Measurements from ENCODE around the gene RASL12.

RASL12 gene

GRCh38 chr15:65042776-65043327 is 24.9 kb downstream of the RASL12 start:
- no peak overlapping the region for H3K27ac ChIP-seq (ENCODE audit: low read length)
- H3K9ac ChIP-seq (ENCODE audit: low read length): no peak overlapping the region
- H3K4me3 ChIP-seq (ENCODE audit: low read length): no peak overlapping the region
- H3K36me3 ChIP-seq (ENCODE audit: control insufficient read depth, low read depth, low read length): no peaks in the 10 kb centered on the region
- no peaks in the 10 kb centered on the region for H3K4me1 ChIP-seq (ENCODE audit: control insufficient read depth, low read depth, low read length)
- no peaks in the 10 kb centered on the region for H3K27me3 ChIP-seq (ENCODE audit: control insufficient read depth, insufficient read depth, low read length)
- no peaks in the 10 kb centered on the region for H3K9me3 ChIP-seq (ENCODE audit: control insufficient read depth, low read depth, low read length)

GRCh38 chr15:65041787-65042186 is 26.0 kb downstream of the RASL12 start:
- H3K4me3 ChIP-seq (ENCODE audit: low read length): no peak overlapping the region

DNA sequence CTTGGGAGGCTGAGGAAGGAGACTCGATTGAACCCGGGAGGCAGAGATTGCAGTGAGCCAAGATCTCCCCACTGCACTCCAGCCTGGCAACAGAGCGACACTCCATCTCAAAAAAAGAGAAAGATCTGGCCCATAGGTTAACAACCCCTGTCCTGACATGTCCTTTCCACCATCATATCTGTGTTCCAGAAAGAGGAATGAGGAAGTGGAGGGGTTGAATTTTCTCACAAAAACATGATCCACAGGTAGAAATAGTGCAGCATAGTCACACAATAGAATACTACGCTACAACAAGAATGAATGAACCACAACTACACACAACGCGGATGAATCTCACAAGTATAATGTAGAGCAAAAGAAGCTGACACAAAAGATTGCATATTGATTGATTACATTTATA is 27.3 kb downstream of the RASL12 start:
- Histone ChIP-seq H3K4me3 (ENCODE audit: low read length) (no peak overlapping the region), H3K9me3 (ENCODE audit: control insufficient read depth, low read depth, low read length) (no peaks in the 10 kb centered on the region), H3K27me3 (ENCODE audit: control insufficient read depth, insufficient read depth, low read length) (no peaks in the 10 kb centered on the region), H3K36me3 (ENCODE audit: control insufficient read depth, low read depth, low read length) (no peaks in the 10 kb centered on the region), H3K4me1 (ENCODE audit: control insufficient read depth, low read depth, low read length) (no peaks in the 10 kb centered on the region), H3K27ac (ENCODE audit: low read length) (no peak overlapping the region), H3K9ac (ENCODE audit: low read length) (no peak overlapping the region)

More at GRCh38 chr15:65041787-65042186, 26.0 kb downstream of the RASL12 start:
- no peaks in the 10 kb centered on the region for H3K4me1 ChIP-seq (ENCODE audit: control insufficient read depth, low read depth, low read length)
- no peaks in the 10 kb centered on the region for H3K27me3 ChIP-seq (ENCODE audit: control insufficient read depth, insufficient read depth, low read length)
- H3K36me3 ChIP-seq (ENCODE audit: control insufficient read depth, low read depth, low read length): no peaks in the 10 kb centered on the region
- no peak overlapping the region for H3K9ac ChIP-seq (ENCODE audit: low read length)
- H3K27ac ChIP-seq (ENCODE audit: low read length): no peak overlapping the region
- no peaks in the 10 kb centered on the region for H3K9me3 ChIP-seq (ENCODE audit: control insufficient read depth, low read depth, low read length)

DNA sequence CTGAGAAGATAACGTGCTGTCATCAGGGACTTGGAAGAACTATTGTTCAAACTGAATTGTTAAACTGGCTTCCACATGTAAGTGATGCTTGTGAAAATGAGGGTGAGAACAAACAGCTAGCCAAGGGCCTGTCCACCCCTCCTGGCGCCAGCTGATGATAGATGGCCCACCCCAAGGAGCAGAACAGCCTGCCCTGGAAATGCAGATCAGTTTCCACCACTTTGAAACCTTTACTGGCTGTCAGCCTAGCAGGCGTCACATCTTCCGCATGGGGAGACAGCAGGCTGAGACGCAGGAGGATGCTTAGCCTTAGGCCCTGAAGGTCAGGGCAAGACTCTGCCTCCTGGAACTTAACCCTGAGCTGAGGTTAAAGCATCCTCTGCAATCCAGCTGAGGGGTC is 29.0 kb downstream of the RASL12 start:
- no peak overlapping the region for H3K4me3 ChIP-seq (ENCODE audit: low read length)
- H3K36me3 ChIP-seq (ENCODE audit: control insufficient read depth, low read depth, low read length): no peaks in the 10 kb centered on the region
- H3K4me1 ChIP-seq (ENCODE audit: control insufficient read depth, low read depth, low read length): no peaks in the 10 kb centered on the region
- no peak overlapping the region for H3K9ac ChIP-seq (ENCODE audit: low read length)
- no peaks in the 10 kb centered on the region for H3K27me3 ChIP-seq (ENCODE audit: control insufficient read depth, insufficient read depth, low read length)
- no peak overlapping the region for H3K27ac ChIP-seq (ENCODE audit: low read length)
- no peaks in the 10 kb centered on the region for H3K9me3 ChIP-seq (ENCODE audit: control insufficient read depth, low read depth, low read length)

GRCh38 chr15:65038428-65038827 is 29.4 kb downstream of the RASL12 start:
- no peaks in the 10 kb centered on the region for H3K27me3 ChIP-seq (ENCODE audit: control insufficient read depth, insufficient read depth, low read length)
- H3K9me3 ChIP-seq (ENCODE audit: control insufficient read depth, low read depth, low read length): no peaks in the 10 kb centered on the region
- H3K36me3 ChIP-seq (ENCODE audit: control insufficient read depth, low read depth, low read length): no peaks in the 10 kb centered on the region
- no peaks in the 10 kb centered on the region for H3K4me1 ChIP-seq (ENCODE audit: control insufficient read depth, low read depth, low read length)
- no peak overlapping the region for H3K27ac ChIP-seq (ENCODE audit: low read length)
- no peak overlapping the region for H3K4me3 ChIP-seq (ENCODE audit: low read length)
- H3K9ac ChIP-seq (ENCODE audit: low read length): no peak overlapping the region

- no peak overlapping the region for H3K4me3 ChIP-seq (ENCODE audit: low read length)
- no peak overlapping the region for H3K27ac ChIP-seq (ENCODE audit: low read length)
- no peak overlapping the region for H3K9ac ChIP-seq (ENCODE audit: low read length)
- no peaks in the 10 kb centered on the region for H3K27me3 ChIP-seq (ENCODE audit: control insufficient read depth, insufficient read depth, low read length)
- H3K9me3 ChIP-seq (ENCODE audit: control insufficient read depth, low read depth, low read length): no peaks in the 10 kb centered on the region
- no peaks in the 10 kb centered on the region for H3K4me1 ChIP-seq (ENCODE audit: control insufficient read depth, low read depth, low read length)
- no peaks in the 10 kb centered on the region for H3K36me3 ChIP-seq (ENCODE audit: control insufficient read depth, low read depth, low read length)
These were observed 30.5 kb downstream of the RASL12 start for GRCh38 chr15:65037309-65037708.

- Histone ChIP-seq H3K36me3 (ENCODE audit: control insufficient read depth, low read depth, low read length) (no peaks in the 10 kb centered on the region), H3K9ac (ENCODE audit: low read length) (no peak overlapping the region), H3K4me1 (ENCODE audit: control insufficient read depth, low read depth, low read length) (no peaks in the 10 kb centered on the region)
These were observed 33.1 kb downstream of the RASL12 start for GRCh38 chr15:65034719-65035118.

GRCh38 chr15:65033659-65034269 is 34.0 kb downstream of the RASL12 start:
- H3K4me3 ChIP-seq (ENCODE audit: low read length): no peak overlapping the region
- H3K9me3 ChIP-seq (ENCODE audit: control insufficient read depth, low read depth, low read length): no peaks in the 10 kb centered on the region
- H3K9ac ChIP-seq (ENCODE audit: low read length): no peak overlapping the region
- no peaks in the 10 kb centered on the region for H3K36me3 ChIP-seq (ENCODE audit: control insufficient read depth, low read depth, low read length)
- no peaks in the 10 kb centered on the region for H3K4me1 ChIP-seq (ENCODE audit: control insufficient read depth, low read depth, low read length)
- no peaks in the 10 kb centered on the region for H3K27me3 ChIP-seq (ENCODE audit: control insufficient read depth, insufficient read depth, low read length)
- no peak overlapping the region for H3K27ac ChIP-seq (ENCODE audit: low read length)

More at GRCh38 chr15:65034719-65035118, 33.1 kb downstream of the RASL12 start:
- no peaks in the 10 kb centered on the region for H3K9me3 ChIP-seq (ENCODE audit: control insufficient read depth, low read depth, low read length)
- no peak overlapping the region for H3K4me3 ChIP-seq (ENCODE audit: low read length)
- no peak overlapping the region for H3K27ac ChIP-seq (ENCODE audit: low read length)
- no peaks in the 10 kb centered on the region for H3K27me3 ChIP-seq (ENCODE audit: control insufficient read depth, insufficient read depth, low read length)

- Histone ChIP-seq H3K36me3 (ENCODE audit: control insufficient read depth, low read depth, low read length) (no peaks in the 10 kb centered on the region), H3K4me1 (ENCODE audit: control insufficient read depth, low read depth, low read length) (peaks cover 5% of the 10 kb centered on the region), H3K9ac (ENCODE audit: low read length) (no peak overlapping the region), H3K9me3 (ENCODE audit: control insufficient read depth, low read depth, low read length) (no peaks in the 10 kb centered on the region), H3K27me3 (ENCODE audit: control insufficient read depth, insufficient read depth, low read length) (no peaks in the 10 kb centered on the region), H3K4me3 (ENCODE audit: low read length) (no peak overlapping the region), H3K27ac (ENCODE audit: low read length) (no peak overlapping the region)
These were observed 34.8 kb downstream of the RASL12 start for GRCh38 chr15:65032801-65033537.

- Histone ChIP-seq H3K27me3 (ENCODE audit: control insufficient read depth, insufficient read depth, low read length) (no peaks in the 10 kb centered on the region), H3K4me1 (ENCODE audit: control insufficient read depth, low read depth, low read length) (peaks cover 5% of the 10 kb centered on the region), H3K27ac (ENCODE audit: low read length) (no peak overlapping the region), H3K4me3 (ENCODE audit: low read length) (peak overlapping the region; percentile 91), H3K9ac (ENCODE audit: low read length) (no peak overlapping the region), H3K36me3 (ENCODE audit: control insufficient read depth, low read depth, low read length) (peaks cover 11% of the 10 kb centered on the region), H3K9me3 (ENCODE audit: control insufficient read depth, low read depth, low read length) (no peaks in the 10 kb centered on the region)
These were observed 38.0 kb downstream of the RASL12 start for GRCh38 chr15:65029736-65030208.

GRCh38 chr15:65028921-65029735 is 38.7 kb downstream of the RASL12 start, which contains the start of gene MTFMT:
Gene MTFMT (minus strand): TSS chr15:65029639. CDS start chr15:65029613, 26 bp downstream.
- Histone ChIP-seq H3K27ac (ENCODE audit: low read length) (no peak within 1 kb of the TSS), H3K27me3 (ENCODE audit: control insufficient read depth, insufficient read depth, low read length) (no peaks in the 10 kb centered on the region), H3K9me3 (ENCODE audit: control insufficient read depth, low read depth, low read length) (no peaks in the 10 kb centered on the region), H3K4me1 (ENCODE audit: control insufficient read depth, low read depth, low read length) (peaks cover 5% of the 10 kb centered on the region), H3K4me3 (ENCODE audit: low read length) (peak within 1 kb of the TSS; percentile 91), H3K36me3 (ENCODE audit: control insufficient read depth, low read depth, low read length) (peaks cover 11% of the 10 kb centered on the region), H3K9ac (ENCODE audit: low read length) (peak within 1 kb of the TSS; percentile 82)
